AG04450 (cell line): ENCODE results near the gene CDH5. TPM values are rescaled to one million over a fixed set of nuclear protein-coding genes. Genes with fewer than 3 reads are reported as not detected.

Experiments
- CTCF ChIA-PET: fragments of 300-600, 350-600 bp; formaldehyde crosslinking; extraction: SDS; loops from one replicate; lab custom pipeline; 2022; ENCODE audit warnings: antibody characterized with exemption, inconsistent platforms; lab: Charles Lee
- POLR2A ChIA-PET: fragments of 350-600 bp; formaldehyde crosslinking; extraction: SDS; loops from one replicate; lab custom pipeline; 2021; ENCODE audit warnings: antibody characterized with exemption, inconsistent platforms; lab: Yijun Ruan, JAX
- DNase-seq: peaks from one replicate; pipeline ENCODE4 v3.0.0-alpha.2; 2011; ENCODE audit warnings: low read depth, low spot score
- H3K27ac ChIP-seq: one replicate; pipeline ENCODE4 v1.5.1; 2012; ENCODE audit warnings: low read depth, low read length, control low read depth
- H3K27me3 ChIP-seq: one replicate; pipeline ENCODE4 v1.6.0; 2012; ENCODE audit warnings: low read length; ENCODE audit not compliant: control insufficient read depth, insufficient read depth
- H3K4me3 ChIP-seq: 2 replicates; pipeline ENCODE4 v1.5.1; 2011; ENCODE audit warnings: mild to moderate bottlenecking, low read depth, low read length, control low read depth
- H3K9me3 ChIP-seq: 2 replicates; pipeline ENCODE4 v1.5.1; 2012; ENCODE audit warnings: low read length; ENCODE audit not compliant: control insufficient read depth, insufficient read depth
- polyA plus RNA-seq: library from polyadenylated mRNA; depleted of rRNA; stranded (reverse); fragments of >200 nt; gene quantifications from 2 replicates; pipeline ENCODE4 v1.2.3, GENCODE V29; 2011
- TF ChIP-seq, protein P1 (sequence below): IDR thresholded peaks from 2 replicates; pipeline ENCODE4 v1.5.1; 2011; ENCODE audit warnings: low read depth, low read length, control low read depth, inconsistent platforms

CDH5 gene
- polyA plus RNA-seq, 1 experiment = not detected

DNA sequence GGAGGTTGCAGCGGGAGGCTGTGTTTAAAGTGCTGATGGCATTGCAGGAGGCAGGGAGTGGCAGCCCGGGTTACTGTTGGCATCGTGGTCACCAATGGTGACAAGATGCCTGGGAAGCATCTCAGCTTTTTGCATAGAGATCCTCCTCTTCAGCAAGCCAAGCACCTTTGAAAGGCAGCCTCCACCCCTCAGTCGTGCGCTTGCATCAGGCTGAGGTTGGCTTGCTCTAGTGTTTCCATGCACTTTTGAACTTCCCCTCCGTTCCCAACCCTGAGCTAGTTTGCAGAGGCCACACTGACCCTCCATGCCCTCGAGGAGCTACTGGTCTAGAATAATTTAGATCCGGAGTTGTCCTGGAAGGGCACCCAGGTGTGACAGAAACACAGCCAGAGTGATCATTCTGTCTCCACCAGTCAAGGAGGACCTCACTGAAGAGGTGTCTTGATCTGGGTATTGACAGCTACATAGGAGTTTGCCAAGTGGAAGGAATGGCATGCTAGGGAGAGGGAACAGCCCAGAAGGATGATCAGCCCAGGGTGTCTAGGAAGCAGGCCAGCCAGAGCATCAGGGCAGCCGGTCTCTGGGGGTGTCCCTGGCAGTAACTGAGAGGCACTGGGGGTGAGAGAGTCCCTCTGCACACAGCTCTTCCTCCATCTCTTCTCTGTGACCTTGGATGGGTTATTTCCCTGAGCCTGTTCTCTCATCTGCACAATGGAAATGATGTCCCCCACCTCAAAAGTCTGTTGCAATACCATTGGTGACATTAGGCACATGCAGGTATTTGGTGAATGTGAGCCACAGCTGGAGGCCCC lies 68.3 kb downstream of the CDH5 start:
- H3K9me3 ChIP-seq = no peaks in the 10 kb centered on the region
- CTCF ChIA-PET = interaction anchor here (0.8 kb wide), 1 partner anchor 48 kb away, joined by 4 read pairs; no protein-coding TSS in a partner anchor
- peaks cover 37% of the 10 kb centered on the region for H3K27me3 ChIP-seq
- H3K27ac ChIP-seq = no peak overlapping the region
- no peak for DNase-seq
- TF ChIP-seq, protein P1, sequence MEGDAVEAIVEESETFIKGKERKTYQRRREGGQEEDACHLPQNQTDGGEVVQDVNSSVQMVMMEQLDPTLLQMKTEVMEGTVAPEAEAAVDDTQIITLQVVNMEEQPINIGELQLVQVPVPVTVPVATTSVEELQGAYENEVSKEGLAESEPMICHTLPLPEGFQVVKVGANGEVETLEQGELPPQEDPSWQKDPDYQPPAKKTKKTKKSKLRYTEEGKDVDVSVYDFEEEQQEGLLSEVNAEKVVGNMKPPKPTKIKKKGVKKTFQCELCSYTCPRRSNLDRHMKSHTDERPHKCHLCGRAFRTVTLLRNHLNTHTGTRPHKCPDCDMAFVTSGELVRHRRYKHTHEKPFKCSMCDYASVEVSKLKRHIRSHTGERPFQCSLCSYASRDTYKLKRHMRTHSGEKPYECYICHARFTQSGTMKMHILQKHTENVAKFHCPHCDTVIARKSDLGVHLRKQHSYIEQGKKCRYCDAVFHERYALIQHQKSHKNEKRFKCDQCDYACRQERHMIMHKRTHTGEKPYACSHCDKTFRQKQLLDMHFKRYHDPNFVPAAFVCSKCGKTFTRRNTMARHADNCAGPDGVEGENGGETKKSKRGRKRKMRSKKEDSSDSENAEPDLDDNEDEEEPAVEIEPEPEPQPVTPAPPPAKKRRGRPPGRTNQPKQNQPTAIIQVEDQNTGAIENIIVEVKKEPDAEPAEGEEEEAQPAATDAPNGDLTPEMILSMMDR = no peak
- POLR2A ChIA-PET = no interaction called here
- no peak overlapping the region for H3K4me3 ChIP-seq

DNA sequence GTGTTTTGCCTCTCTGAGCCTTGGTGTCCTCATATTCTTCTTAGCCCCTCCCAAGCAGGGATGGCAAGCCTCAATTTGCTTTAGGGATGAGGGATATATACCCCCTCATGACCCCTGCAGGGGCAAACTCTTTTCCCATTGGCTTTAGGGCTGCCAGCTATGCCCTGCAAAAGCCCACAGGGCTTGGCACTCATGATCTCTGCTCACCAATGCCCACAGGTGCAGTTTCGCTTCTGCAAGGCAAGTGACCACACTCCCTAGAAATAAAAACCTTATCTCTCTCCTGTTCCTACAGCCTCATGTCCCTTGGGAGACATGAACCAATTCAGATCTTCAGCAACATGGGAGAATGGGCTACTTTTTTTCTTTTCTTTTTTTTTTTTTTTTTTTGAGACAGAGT lies 69.4 kb downstream of the CDH5 start:
- Histone ChIP-seq H3K27ac (no peak overlapping the region), H3K4me3 (no peak overlapping the region), H3K27me3 (peaks cover 37% of the 10 kb centered on the region), H3K9me3 (no peaks in the 10 kb centered on the region)
- CTCF ChIA-PET = interaction anchor here (0.7 kb wide), 1 partner anchor 60 kb away, joined by 4 read pairs; no protein-coding TSS in a partner anchor
- POLR2A ChIA-PET = no interaction called here
- no peak for DNase-seq
- TF ChIP-seq, protein P1 = no peak

DNA sequence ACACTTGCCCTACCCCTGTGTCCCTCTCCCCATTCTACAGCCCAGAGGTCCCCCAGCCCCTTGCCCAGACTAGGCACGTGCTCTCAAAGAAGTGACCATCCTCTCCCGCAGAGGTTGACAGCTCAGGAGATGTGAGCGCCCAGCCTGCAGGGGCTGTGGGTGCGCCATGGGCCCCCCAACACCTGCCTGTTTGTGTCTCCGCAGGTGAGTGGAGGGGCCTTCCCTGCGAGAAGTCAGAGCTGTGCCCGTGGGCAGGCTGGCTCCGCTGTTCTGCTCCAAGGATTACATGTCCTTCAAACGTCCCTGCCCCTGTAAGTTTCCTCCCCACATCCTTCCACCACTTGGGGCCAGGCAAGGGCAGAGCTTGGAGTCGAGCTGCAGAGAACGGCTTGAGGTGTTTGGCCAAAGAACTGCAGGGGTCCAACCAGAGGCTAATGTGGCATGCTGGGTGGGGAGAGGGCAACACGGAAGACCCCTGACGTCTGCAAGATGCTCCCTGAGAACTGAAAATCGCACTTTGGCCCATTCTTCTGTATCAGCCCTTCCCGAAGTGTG lies 71.0 kb downstream of the CDH5 start:
- Histone ChIP-seq H3K4me3 (no peak overlapping the region), H3K27ac (no peak overlapping the region), H3K9me3 (no peaks in the 10 kb centered on the region), H3K27me3 (peaks cover 41% of the 10 kb centered on the region)
- no peak for DNase-seq
- TF ChIP-seq, protein P1 = no peak
- POLR2A ChIA-PET = no interaction called here
- CTCF ChIA-PET = no interaction called here

DNA sequence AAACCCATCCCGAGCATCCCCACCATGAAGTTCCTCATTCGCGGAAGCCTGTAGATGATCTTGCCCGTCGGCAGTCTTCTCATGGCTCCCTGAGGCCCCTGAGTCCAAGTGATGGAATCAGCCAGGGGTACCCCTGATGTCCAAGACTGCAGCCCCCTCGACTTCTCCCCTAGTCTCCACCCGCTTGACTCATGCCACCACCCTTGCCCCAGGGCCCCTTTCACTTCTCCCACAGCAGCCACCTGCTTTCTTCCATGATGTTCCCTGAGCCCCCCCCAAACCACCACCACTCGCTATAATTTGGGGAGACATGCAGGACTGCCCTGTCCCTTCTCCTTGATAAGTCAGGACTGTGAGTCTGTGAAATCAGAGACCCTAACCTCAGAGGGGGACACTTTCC lies 72.0 kb downstream of the CDH5 start:
- Histone ChIP-seq H3K4me3 (no peak overlapping the region), H3K9me3 (no peaks in the 10 kb centered on the region), H3K27ac (no peak overlapping the region), H3K27me3 (peaks cover 41% of the 10 kb centered on the region)
- ChIA-PET CTCF (no interaction called here), POLR2A (no interaction called here)
- DNase-seq = no peak
- TF ChIP-seq, protein P1 = no peak
